Endothelial cell of umbilical vein (primary cell): ENCODE data around the gene LSG1. TPM values are rescaled to one million over a fixed set of nuclear protein-coding genes. Genes with fewer than 3 reads are reported as not detected.

ENCODE experiments used
- BruUV-seq: library from RNA; stranded (reverse); fragments of 400-500 nt; replicated peaks from 2 replicates; lab custom pipeline; 2021; lab: Mats Ljungman, UMichigan
- CTCF ChIA-PET: fragments of 300-600, 350-600 bp; sonication (Branson Sonifier 250); formaldehyde crosslinking; loops from one replicate; lab custom pipeline; 2021; ENCODE audit warnings: antibody characterized with exemption, inconsistent platforms; lab: Charles Lee
- POLR2A ChIA-PET: fragments of 300-600, 350-600 bp; sonication (Branson Sonifier 250); formaldehyde crosslinking; loops from one replicate; lab custom pipeline; 2021; ENCODE audit warnings: antibody characterized with exemption, inconsistent platforms; lab: Charles Lee
- DNase-seq: peaks from one replicate; pipeline ENCODE4 v3.0.0-alpha.2; 2011; ENCODE audit warnings: low read depth, low spot score
- FAIRE-seq: peaks from 2 replicates; lab custom pipeline; 2011; peaks lifted over from hg19 to GRCh38; lab: Jason Lieb, UNC
- H2AFZ ChIP-seq: 2 replicates; pipeline ENCODE4 v1.6.0; 2012; ENCODE audit warnings: low read depth, low read length, control low read depth, inconsistent platforms
- H3K27ac ChIP-seq: 2 replicates; pipeline ENCODE4 v1.5.1; 2011; ENCODE audit warnings: low read depth, mild to moderate bottlenecking, control low read depth, low read length, moderate library complexity; ENCODE audit not compliant: insufficient read depth
- H3K27me3 ChIP-seq, 2 experiments: 2 replicates each; pipeline versions ENCODE4 v1.6.0 to v1.6.1; 2011; ENCODE audit warnings: low read length in 2 of 2, mixed read lengths in 1 of 2; ENCODE audit not compliant: control insufficient read depth in 2 of 2, insufficient read depth in 2 of 2
- H3K36me3 ChIP-seq, 2 experiments: 2 replicates in 1 of 2; 3 replicates in 1 of 2; pipeline ENCODE4 v1.5.1; 2011; ENCODE audit warnings: low read length in 2 of 2, mild to moderate bottlenecking in 1 of 2, moderate library complexity in 1 of 2; ENCODE audit not compliant: control insufficient read depth in 2 of 2, insufficient read depth in 2 of 2; ENCODE audit errors: extremely low read depth in 1 of 2
- H3K4me1 ChIP-seq: 3 replicates; pipeline ENCODE4 v1.5.1; 2011; ENCODE audit warnings: mild to moderate bottlenecking, low read length; ENCODE audit not compliant: control insufficient read depth, insufficient read depth; ENCODE audit errors: extremely low read depth
- H3K4me2 ChIP-seq: 2 replicates; pipeline ENCODE4 v1.6.1; 2011; ENCODE audit warnings: low read length, control low read depth, mixed read lengths; ENCODE audit not compliant: insufficient read depth
- H3K4me3 ChIP-seq, 3 experiments: fragments of 200-600 bp in 1 of 3; sonication (generic), shearing (Covaris generic) in 1 of 3; replicated peaks in 1 of 3; 2 replicates each; pipeline ENCODE4 v1.5.1; 2011 to 2016; ENCODE audit warnings: control low read depth in 3 of 3, low read length in 3 of 3, mild to moderate bottlenecking in 2 of 3, inconsistent platforms in 1 of 3, low read depth in 1 of 3, moderate library complexity in 1 of 3; ENCODE audit not compliant: insufficient read depth in 1 of 3
- H3K79me2 ChIP-seq: 2 replicates; pipeline ENCODE4 v1.6.0; 2012; ENCODE audit warnings: low read length, inconsistent platforms; ENCODE audit not compliant: control insufficient read depth, insufficient read depth
- H3K9ac ChIP-seq: replicated peaks from 2 replicates; pipeline ENCODE3; 2011; ENCODE audit warnings: low read length, control low read depth; ENCODE audit not compliant: insufficient read depth; ENCODE audit errors: extremely low read depth
- H3K9me1 ChIP-seq: replicated peaks from 3 replicates; pipeline ENCODE4 v1.6.0; 2011; ENCODE audit warnings: mild to moderate bottlenecking, low read length; ENCODE audit not compliant: control insufficient read depth, insufficient read depth; ENCODE audit errors: extremely low read depth
- H3K9me3 ChIP-seq: replicated peaks from 2 replicates; pipeline ENCODE4 v1.5.1; 2012; ENCODE audit warnings: low read length, inconsistent platforms; ENCODE audit not compliant: control insufficient read depth, insufficient read depth
- H4K20me1 ChIP-seq: replicated peaks from 2 replicates; pipeline ENCODE3; 2011; ENCODE audit warnings: mild to moderate bottlenecking, low read length; ENCODE audit not compliant: control insufficient read depth, insufficient read depth; ENCODE audit errors: extremely low read depth
- CTCF ChIP-seq, 2 donors: IDR thresholded peaks; 1 replicate in 1 of 2; 2 replicates in 1 of 2; pipeline ENCODE4 v1.5.1; 2011; ENCODE audit warnings: low read length in 2 of 2, mild to moderate bottlenecking in 2 of 2, moderate library complexity in 2 of 2, control low read depth in 1 of 2, inconsistent platforms in 1 of 2, low read depth in 1 of 2; ENCODE audit not compliant: insufficient read depth in 1 of 2; ENCODE audit errors: extremely low read depth in 1 of 2
- EZH2 ChIP-seq: IDR thresholded peaks from 2 replicates; pipeline ENCODE4 v1.6.1; 2012; ENCODE audit warnings: borderline replicate concordance, low read depth, mild to moderate bottlenecking, moderate library complexity, low read length, inconsistent platforms; ENCODE audit not compliant: severe bottlenecking
- FOS ChIP-seq: IDR thresholded peaks from 2 replicates; pipeline ENCODE4 v1.6.1; 2011; ENCODE audit warnings: mild to moderate bottlenecking, low read length, moderate library complexity, borderline replicate concordance; ENCODE audit not compliant: insufficient read depth
- JUN ChIP-seq: IDR thresholded peaks from 2 replicates; pipeline ENCODE4 v1.6.1; 2011; ENCODE audit warnings: borderline replicate concordance, low read depth; ENCODE audit not compliant: insufficient read length, insufficient read depth
- POLR2A ChIP-seq: IDR thresholded peaks from 2 replicates; pipeline ENCODE4 v1.6.1; 2012; ENCODE audit warnings: low read depth, mild to moderate bottlenecking, control low read depth, low read length
- dilution Hi-C: fragments of 300-500 bp; cut with MboI; formaldehyde crosslinking; loops from one replicate; pipeline ENCODE4 v1.15.0; 2019; ENCODE audit warnings: low sequenced_read_pairs; ENCODE audit not compliant: extremely low pct_ligation_motif_present
- intact Hi-C: fragments of 100-400 bp; cut with micrococcal nuclease; formaldehyde crosslinking; loops from one replicate; pipeline ENCODE4 v1.10.0; 2022
- polyA plus RNA-seq, 4 experiments: library from polyadenylated mRNA; depleted of rRNA in 3 of 4; stranded (reverse) in 3 of 4; unstranded in 1 of 4; fragments of >200 nt; gene quantifications; 2 replicates each; pipeline versions ENCODE4 v1.2.1 to v1.2.3, GENCODE V29; 2011 to 2012; ENCODE audit warnings: missing spikeins in 1 of 4
- total RNA-seq: library from RNA; stranded (reverse); gene quantifications from 2 replicates; pipeline ENCODE4 v1.2.3, GENCODE V29; 2021

LSG1 gene
- total and polyA plus RNA-seq, 2 donors (not counting 3 experiments of a cell fraction or from before 2014, with no cell fraction given): 50.0 to 52.7 TPM

DNA sequence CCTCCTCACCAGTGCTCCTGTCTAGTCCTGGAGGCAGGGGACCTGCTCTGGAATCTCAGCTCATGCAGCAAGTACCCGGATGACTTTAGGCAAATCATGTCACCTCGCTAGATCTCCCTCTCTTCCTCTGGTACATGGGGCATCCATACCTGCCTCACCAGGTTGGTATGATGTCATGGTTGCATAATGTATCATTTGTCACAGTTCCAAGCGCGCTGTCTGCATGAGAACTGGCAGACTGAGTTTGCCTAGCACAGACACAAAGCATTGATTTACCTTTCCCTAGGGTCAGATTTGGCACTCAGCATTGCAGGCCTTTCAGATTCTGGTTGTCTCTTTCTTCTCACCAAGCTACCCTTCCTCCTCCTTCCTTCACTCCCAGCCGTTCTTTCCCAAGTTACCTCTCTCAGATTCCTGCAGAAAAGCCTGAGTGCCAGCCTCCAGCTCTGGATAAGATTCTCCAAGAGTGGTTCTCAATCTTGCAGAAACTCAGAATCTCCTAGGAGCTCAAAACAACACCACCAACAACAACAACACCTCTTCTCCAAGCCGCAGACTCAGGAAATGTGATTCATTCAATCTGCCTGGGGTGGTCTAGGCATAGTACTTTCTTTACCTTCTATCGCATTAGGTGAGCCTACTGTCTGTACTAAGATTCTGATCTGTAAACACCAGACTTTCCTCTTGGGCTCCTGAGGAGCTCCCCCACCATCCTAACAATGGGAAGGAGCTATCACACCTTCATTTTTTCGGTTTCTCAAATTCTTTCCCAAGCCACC lies 43.2 kb upstream of the LSG1 start:
- Histone ChIP-seq H3K9me3 (no peaks in the 10 kb centered on the region), H3K36me3 (no peaks in the 10 kb centered on the region), H2AFZ (no peak overlapping the region), H4K20me1 (no peaks in the 10 kb centered on the region), H3K9me1 (no peaks in the 10 kb centered on the region), H3K4me3 (no peak overlapping the region), H3K4me2 (no peak overlapping the region), H3K9ac (no peak overlapping the region), H3K79me2 (no peaks in the 10 kb centered on the region), H3K27ac (peak overlapping the region; percentile 52), H3K4me1 (peaks cover 25% of the 10 kb centered on the region), H3K27me3 (no peaks in the 10 kb centered on the region)
- FAIRE-seq: peak; percentile 76
- ChIA-PET CTCF (interaction anchor here (0.6 to 1.4 kb wide), 5 partner anchors 9 to 216 kb away, joined by 3 to 4 read pairs (median 3); no protein-coding TSS in a partner anchor), POLR2A (no interaction called here)
- intact Hi-C loops: loop anchor here (1.0 kb wide), 2 partner anchors 26 to 215 kb away; no protein-coding TSS in a partner anchor
- dilution Hi-C loops: no loop called here
- TF ChIP-seq JUN (peak; percentile 80), CTCF (IDR thresholded peaks at IDR 0.05; ENCODE audit: extremely low read depth in 1 of 2, insufficient read depth in 1 of 2, low read depth in 1 of 2, low read length in 2 of 2) (no peak), POLR2A (no peak), EZH2 (no peak), FOS (peak; percentile 26)
- peak; percentile 80 for DNase-seq
- BruUV-seq: no TSS peak
